ENCODE measurements around the gene IMMP2L.
"Not testable (repeated sequence)": the region's sequence is repeated elsewhere in the genome, so short reads cannot be mapped to it uniquely, and the experiment has no call there.

The IMMP2L gene

DNA sequence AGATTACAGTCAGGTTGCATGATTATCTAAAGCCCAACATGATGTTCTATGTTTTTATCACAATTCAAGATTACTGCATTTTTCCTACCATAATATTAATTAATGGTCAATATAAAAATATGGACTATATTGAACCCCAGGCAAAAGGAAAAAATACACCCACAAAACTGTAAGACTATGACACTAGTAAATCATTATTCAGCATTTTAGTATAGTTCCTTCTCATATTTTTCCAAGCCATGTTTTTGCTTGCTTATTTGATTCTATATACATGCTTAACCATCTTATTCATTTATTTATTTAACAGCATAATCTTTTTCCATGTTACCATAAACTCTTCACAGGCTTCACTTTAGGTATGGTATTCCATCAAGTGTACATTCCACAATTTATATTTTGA lies 101.6 kb downstream of the IMMP2L start:
- no peak for DNase-seq (ENCODE audit: low spot score in 2 of 2)
- Mint-ChIP-seq H3K27ac (ENCODE audit: low read depth) (no peak overlapping the region), H3K27me3 (no peaks in the 10 kb centered on the region), H3K36me3 (ENCODE audit: insufficient read depth) (peaks cover 1% of the 10 kb centered on the region), H3K4me1 (no peaks in the 10 kb centered on the region), H3K4me3 (no peak overlapping the region), H3K9me3 (no peaks in the 10 kb centered on the region)
- ATAC-seq (replicated peaks; ENCODE audit: extremely low read depth, poor library complexity, severe bottlenecking) = no peak

- Mint-ChIP-seq H3K4me3 (no peak overlapping the region), H3K9me3 (no peaks in the 10 kb centered on the region), H3K36me3 (ENCODE audit: insufficient read depth) (peaks cover 1% of the 10 kb centered on the region), H3K27me3 (no peaks in the 10 kb centered on the region), H3K4me1 (no peaks in the 10 kb centered on the region), H3K27ac (ENCODE audit: low read depth) (no peak overlapping the region)
- ATAC-seq (replicated peaks; ENCODE audit: extremely low read depth, poor library complexity, severe bottlenecking) (no peak), DNase-seq (ENCODE audit: low spot score in 2 of 2) (no peak)
Observed at GRCh38 chr7:111459757-111460280, 102.5 kb downstream of the IMMP2L start.

DNA sequence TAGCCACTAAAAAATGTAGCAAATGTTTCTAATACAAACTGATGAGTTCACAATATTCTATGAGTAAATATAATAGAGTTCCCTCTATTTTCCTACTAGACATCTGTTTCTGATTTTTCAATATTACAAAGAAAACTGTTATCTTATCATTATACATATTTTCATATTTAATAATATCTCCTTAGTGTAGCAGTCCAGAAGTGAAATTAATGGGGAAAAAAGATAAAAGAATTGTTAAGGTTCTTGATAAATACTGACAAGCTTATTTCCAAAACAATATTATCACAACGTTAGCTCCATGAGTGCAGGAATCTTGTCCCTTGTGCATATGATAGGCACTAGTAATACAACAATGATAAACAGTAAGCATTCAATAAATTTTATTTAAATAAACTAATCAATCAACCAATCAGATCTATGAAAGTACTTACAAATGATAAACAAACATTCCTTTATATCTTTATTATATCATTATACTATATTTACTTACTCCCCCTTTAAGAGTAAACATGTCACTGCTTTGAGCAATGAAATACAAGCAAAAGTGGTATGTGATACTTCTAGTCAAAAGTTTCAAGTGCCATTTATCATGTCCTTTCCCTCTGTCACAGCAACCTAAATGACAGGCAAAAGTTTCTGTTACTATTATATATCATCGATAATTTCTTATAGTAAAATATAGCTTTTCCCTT lies 103.1 kb downstream of the IMMP2L start:
- Mint-ChIP-seq H3K27me3 (no peaks in the 10 kb centered on the region), H3K27ac (ENCODE audit: low read depth) (no peak overlapping the region), H3K4me3 (no peak overlapping the region), H3K9me3 (no peaks in the 10 kb centered on the region), H3K36me3 (ENCODE audit: insufficient read depth) (peaks cover 1% of the 10 kb centered on the region), H3K4me1 (no peaks in the 10 kb centered on the region)
- ATAC-seq (replicated peaks; ENCODE audit: extremely low read depth, poor library complexity, severe bottlenecking) = no peak
- DNase-seq (ENCODE audit: low spot score in 2 of 2) = no peak

DNA sequence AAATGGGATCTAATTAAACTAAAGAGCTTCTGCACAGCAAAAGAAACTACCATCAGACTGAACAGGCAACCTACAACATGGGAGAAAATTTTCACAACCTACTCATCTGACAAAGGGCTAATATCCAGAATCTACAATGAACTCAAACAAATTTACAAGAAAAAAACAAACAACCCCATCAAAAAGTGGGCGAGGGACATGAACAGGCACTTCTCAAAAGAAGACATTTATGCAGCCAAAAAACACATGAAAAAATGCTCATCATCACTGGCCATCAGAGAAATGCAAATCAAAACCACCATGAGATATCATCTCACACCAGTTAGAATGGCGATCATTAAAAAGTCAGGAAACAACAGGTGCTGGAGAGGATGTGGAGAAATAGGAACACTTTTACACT lies 111.6 kb downstream of the IMMP2L start:
- H3K4me3 Mint-ChIP-seq; ATAC-seq (replicated peaks; ENCODE audit: extremely low read depth, poor library complexity, severe bottlenecking); H3K27ac Mint-ChIP-seq (ENCODE audit: low read depth); H3K27me3 Mint-ChIP-seq; H3K4me1 Mint-ChIP-seq; DNase-seq (ENCODE audit: low spot score in 2 of 2); H3K9me3 Mint-ChIP-seq; H3K36me3 Mint-ChIP-seq (ENCODE audit: insufficient read depth): not testable (repeated sequence)

GRCh38 chr7:111447502-111447901 lies 114.8 kb downstream of the IMMP2L start:
- not testable (repeated sequence) for H3K27ac Mint-ChIP-seq (ENCODE audit: low read depth); H3K36me3 Mint-ChIP-seq (ENCODE audit: insufficient read depth); H3K27me3 Mint-ChIP-seq; H3K9me3 Mint-ChIP-seq; H3K4me3 Mint-ChIP-seq; DNase-seq (ENCODE audit: low spot score in 2 of 2); H3K4me1 Mint-ChIP-seq; ATAC-seq (replicated peaks; ENCODE audit: extremely low read depth, poor library complexity, severe bottlenecking)

- Mint-ChIP-seq H3K9me3 (peaks cover 5% of the 10 kb centered on the region), H3K36me3 (ENCODE audit: insufficient read depth) (no peaks in the 10 kb centered on the region)
Observed at GRCh38 chr7:111439977-111440376, 122.3 kb downstream of the IMMP2L start.

GRCh38 chr7:111438369-111439289 lies 123.7 kb downstream of the IMMP2L start:
- Mint-ChIP-seq H3K4me1 (no peaks in the 10 kb centered on the region), H3K9me3 (peaks cover 5% of the 10 kb centered on the region), H3K36me3 (ENCODE audit: insufficient read depth) (peaks cover 1% of the 10 kb centered on the region), H3K4me3 (no peak overlapping the region), H3K27ac (ENCODE audit: low read depth) (no peak overlapping the region), H3K27me3 (no peaks in the 10 kb centered on the region)
- DNase-seq (ENCODE audit: low spot score in 2 of 2) (no peak), ATAC-seq (replicated peaks; ENCODE audit: extremely low read depth, poor library complexity, severe bottlenecking) (no peak)

More at GRCh38 chr7:111439977-111440376, 122.3 kb downstream of the IMMP2L start:
- Mint-ChIP-seq H3K4me1 (no peaks in the 10 kb centered on the region), H3K27ac (ENCODE audit: low read depth) (no peak overlapping the region), H3K4me3 (no peak overlapping the region), H3K27me3 (no peaks in the 10 kb centered on the region)
- DNase-seq (ENCODE audit: low spot score in 2 of 2) (no peak), ATAC-seq (replicated peaks; ENCODE audit: extremely low read depth, poor library complexity, severe bottlenecking) (no peak)

- ATAC-seq (replicated peaks; ENCODE audit: extremely low read depth, poor library complexity, severe bottlenecking) = no peak
- H3K4me3 Mint-ChIP-seq = no peak overlapping the region
- H3K27ac Mint-ChIP-seq (ENCODE audit: low read depth) = no peak overlapping the region
- no peaks in the 10 kb centered on the region for H3K27me3 Mint-ChIP-seq
- no peak for DNase-seq (ENCODE audit: low spot score in 2 of 2)
- no peaks in the 10 kb centered on the region for H3K4me1 Mint-ChIP-seq
- peaks cover 1% of the 10 kb centered on the region for H3K36me3 Mint-ChIP-seq (ENCODE audit: insufficient read depth)
- H3K9me3 Mint-ChIP-seq = peaks cover 11% of the 10 kb centered on the region
Observed at GRCh38 chr7:111437736-111438135, 124.6 kb downstream of the IMMP2L start.

- peaks cover 11% of the 10 kb centered on the region for H3K9me3 Mint-ChIP-seq
- no peak for DNase-seq (ENCODE audit: low spot score in 2 of 2)
- no peaks in the 10 kb centered on the region for H3K27me3 Mint-ChIP-seq
- no peak for ATAC-seq (replicated peaks; ENCODE audit: extremely low read depth, poor library complexity, severe bottlenecking)
- no peak overlapping the region for H3K27ac Mint-ChIP-seq (ENCODE audit: low read depth)
- peaks cover 1% of the 10 kb centered on the region for H3K36me3 Mint-ChIP-seq (ENCODE audit: insufficient read depth)
- no peak overlapping the region for H3K4me3 Mint-ChIP-seq
- no peaks in the 10 kb centered on the region for H3K4me1 Mint-ChIP-seq
Observed at GRCh38 chr7:111436608-111437007, 125.7 kb downstream of the IMMP2L start.

- H3K36me3 Mint-ChIP-seq (ENCODE audit: insufficient read depth) = peaks cover 1% of the 10 kb centered on the region
- ATAC-seq (replicated peaks; ENCODE audit: extremely low read depth, poor library complexity, severe bottlenecking) (no peak), DNase-seq (ENCODE audit: low spot score in 2 of 2) (no peak)
- H3K4me3 Mint-ChIP-seq = no peak overlapping the region
- H3K27me3 Mint-ChIP-seq = no peaks in the 10 kb centered on the region
- H3K4me1 Mint-ChIP-seq = no peaks in the 10 kb centered on the region
- H3K9me3 Mint-ChIP-seq = peaks cover 6% of the 10 kb centered on the region
- H3K27ac Mint-ChIP-seq (ENCODE audit: low read depth) = no peak overlapping the region
Observed at GRCh38 chr7:111433426-111433825, 128.9 kb downstream of the IMMP2L start.

DNA sequence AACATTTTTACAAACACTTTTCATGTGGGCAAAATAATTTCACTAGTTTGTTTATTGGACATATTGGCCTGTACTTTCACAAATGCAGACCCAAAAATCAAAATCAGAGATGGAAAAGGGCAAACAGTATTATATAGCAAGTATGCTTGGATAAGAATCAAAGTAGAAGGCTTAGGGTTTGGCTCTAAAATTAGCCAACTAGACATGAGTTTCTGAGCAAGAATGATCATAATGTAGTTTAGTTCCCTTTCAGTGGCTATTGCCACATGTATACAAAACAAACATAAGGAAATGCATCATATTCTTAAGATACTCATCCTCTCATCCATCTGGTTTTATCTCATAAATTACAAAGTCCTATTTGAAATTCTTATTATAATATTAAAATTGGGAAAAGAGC lies 132.5 kb downstream of the IMMP2L start:
- Mint-ChIP-seq H3K4me3 (no peak overlapping the region), H3K27ac (ENCODE audit: low read depth) (no peak overlapping the region), H3K9me3 (peaks cover 6% of the 10 kb centered on the region), H3K4me1 (no peaks in the 10 kb centered on the region), H3K27me3 (no peaks in the 10 kb centered on the region), H3K36me3 (ENCODE audit: insufficient read depth) (peaks cover 2% of the 10 kb centered on the region)
- DNase-seq (ENCODE audit: low spot score in 2 of 2) (no peak), ATAC-seq (replicated peaks; ENCODE audit: extremely low read depth, poor library complexity, severe bottlenecking) (no peak)

DNA sequence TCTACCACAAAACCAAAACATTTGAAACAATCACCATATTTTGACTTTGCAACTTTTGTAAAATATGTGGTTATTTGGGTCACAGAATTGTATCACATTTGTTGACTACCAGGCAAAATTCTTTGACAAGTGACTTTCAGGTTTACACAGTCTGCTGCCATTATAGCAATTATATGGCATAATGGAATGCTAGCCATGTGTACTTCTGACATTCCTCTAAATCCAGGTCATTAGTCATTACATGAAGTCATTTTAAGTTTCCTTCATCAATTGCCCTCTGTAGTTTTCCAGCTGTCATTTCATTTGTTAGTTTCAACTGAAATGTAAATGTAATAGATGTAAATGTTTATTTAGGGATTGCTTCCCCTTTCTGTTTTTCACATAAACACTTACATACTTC lies 137.5 kb downstream of the IMMP2L start:
- no peak overlapping the region for H3K27ac Mint-ChIP-seq (ENCODE audit: low read depth)
- peaks cover 1% of the 10 kb centered on the region for H3K36me3 Mint-ChIP-seq (ENCODE audit: insufficient read depth)
- H3K4me3 Mint-ChIP-seq = no peak overlapping the region
- DNase-seq (ENCODE audit: low spot score in 2 of 2) (no peak), ATAC-seq (replicated peaks; ENCODE audit: extremely low read depth, poor library complexity, severe bottlenecking) (no peak)
- no peaks in the 10 kb centered on the region for H3K4me1 Mint-ChIP-seq
- no peaks in the 10 kb centered on the region for H3K27me3 Mint-ChIP-seq
- H3K9me3 Mint-ChIP-seq = peaks cover 5% of the 10 kb centered on the region

- Mint-ChIP-seq H3K4me3 (no peak overlapping the region), H3K27me3 (no peaks in the 10 kb centered on the region), H3K4me1 (no peaks in the 10 kb centered on the region), H3K27ac (ENCODE audit: low read depth) (no peak overlapping the region), H3K9me3 (no peaks in the 10 kb centered on the region), H3K36me3 (ENCODE audit: insufficient read depth) (no peaks in the 10 kb centered on the region)
- ATAC-seq (replicated peaks; ENCODE audit: extremely low read depth, poor library complexity, severe bottlenecking) (no peak), DNase-seq (ENCODE audit: low spot score in 2 of 2) (no peak)
Observed at GRCh38 chr7:111414374-111414773, 147.9 kb downstream of the IMMP2L start.

Data from central memory CD8-positive, alpha-beta T cell (primary cell).